Panc1 (cell line): ENCODE data around the gene FAHD2B. TPM values are rescaled to one million over a fixed set of nuclear protein-coding genes. Genes with fewer than 3 reads are reported as not detected.
"Not testable (repeated sequence)": the region's sequence is repeated elsewhere in the genome, so short reads cannot be mapped to it uniquely, and the experiment has no call there.

Source experiments
- ATAC-seq: fragments of 200-7000 bp; cut with Tn5 transposase; 2 replicates; pipeline ENCODE4 v1.9.1; 2020; ENCODE audit warnings: mild to moderate bottlenecking, moderate library complexity
- BruUV-seq: library from RNA; stranded (reverse); fragments of 400-500 nt; replicated peaks from 2 replicates; lab custom pipeline; 2021; lab: Mats Ljungman, UMichigan
- CTCF ChIA-PET: fragments of 300-600 bp; sonication (Branson Sonifier 250); formaldehyde crosslinking; loops from one replicate; lab custom pipeline; 2022; ENCODE audit warnings: antibody characterized with exemption; lab: Charles Lee
- POLR2A ChIA-PET: fragments of 300-600 bp; sonication (Branson Sonifier 250); formaldehyde crosslinking; loops from one replicate; lab custom pipeline; 2022; ENCODE audit warnings: antibody characterized with exemption; lab: Charles Lee
- DNase-seq: peaks from one replicate; pipeline ENCODE4 v3.0.0-alpha.2; 2010; ENCODE audit warnings: low read depth, low spot score
- H3K27ac ChIP-seq: 2 replicates; pipeline ENCODE4 v1.5.1; 2011; ENCODE audit warnings: mild to moderate bottlenecking, low read length, inconsistent platforms
- H3K27me3 ChIP-seq: fragments of 200-500 bp; sonication (Bioruptor generic); 2 replicates; pipeline ENCODE4 v1.6.0; 2014; ENCODE audit warnings: low read length, inconsistent platforms; ENCODE audit not compliant: control insufficient read depth, insufficient read depth
- H3K36me3 ChIP-seq: fragments of 200-500 bp; sonication (Bioruptor generic); 2 replicates; pipeline ENCODE4 v1.5.1; 2014; ENCODE audit warnings: inconsistent platforms, mild to moderate bottlenecking, low read length, moderate library complexity; ENCODE audit not compliant: control insufficient read depth, insufficient read depth
- H3K4me1 ChIP-seq: 2 replicates; pipeline ENCODE4 v1.5.1; 2011; ENCODE audit warnings: inconsistent platforms, mild to moderate bottlenecking, low read length, moderate library complexity; ENCODE audit not compliant: control insufficient read depth, insufficient read depth
- H3K4me3 ChIP-seq, 2 experiments: 2 replicates each; pipeline ENCODE4 v1.5.1; 2011 to 2012; ENCODE audit warnings: low read depth in 2 of 2, low read length in 2 of 2, mild to moderate bottlenecking in 2 of 2, inconsistent platforms in 1 of 2, moderate library complexity in 1 of 2
- H3K9me3 ChIP-seq: fragments of 200-500 bp; sonication (Bioruptor generic); 2 replicates; pipeline ENCODE4 v1.5.1; 2014; ENCODE audit warnings: low read depth, mild to moderate bottlenecking, inconsistent platforms, low read length, moderate library complexity; ENCODE audit not compliant: control insufficient read depth, insufficient read depth
- CTCF ChIP-seq: fragments of 450-650 bp; IDR thresholded peaks from 2 replicates; pipeline ENCODE4 v1.5.1; 2017; ENCODE audit warnings: mild to moderate bottlenecking
- POLR2AphosphoS5 ChIP-seq: IDR thresholded peaks from 2 replicates; pipeline ENCODE4 v1.6.1; 2012; ENCODE audit warnings: mild to moderate bottlenecking, low read depth, low read length, moderate library complexity
- REST ChIP-seq, 2 experiments: IDR thresholded peaks; 2 replicates each; pipeline ENCODE4 v1.6.1; 2011 to 2012; ENCODE audit warnings: low read depth in 2 of 2, control low read depth in 1 of 2, low read length in 1 of 2, mild to moderate bottlenecking in 1 of 2, moderate library complexity in 1 of 2; ENCODE audit not compliant: insufficient read depth in 1 of 2
- SIN3A ChIP-seq: IDR thresholded peaks from 2 replicates; pipeline ENCODE4 v1.6.1; 2012; ENCODE audit warnings: low read depth, mild to moderate bottlenecking, low read length, moderate library complexity, borderline replicate concordance; ENCODE audit not compliant: insufficient read depth
- TCF7L2 ChIP-seq: IDR thresholded peaks from 2 replicates; pipeline ENCODE4 v1.6.1; 2011; ENCODE audit warnings: mild to moderate bottlenecking, low read depth, low read length, inconsistent platforms
- in situ Hi-C: cut with HindIII; loops from 2 replicates; pipeline ENCODE4 v1.10.0; 2016; ENCODE audit warnings: low sequenced_read_pairs, low pct_unique_long_range_greater_than_20kb
- intact Hi-C: fragments of 100-400 bp; cut with micrococcal nuclease; formaldehyde crosslinking; loops from one replicate; pipeline ENCODE4 v1.10.0; 2022; ENCODE audit not compliant: unreplicated experiment
- total RNA-seq: library from RNA; stranded (reverse); gene quantifications from one replicate; pipeline ENCODE4 v1.2.1, GENCODE V29; 2021; ENCODE audit not compliant: unreplicated experiment

Gene FAHD2B
- total RNA-seq, 1 experiment from 2014 or later = 15.4 TPM

GRCh38 chr2:97068074-97068473, 26.6 kb downstream of the FAHD2B start:
- Histone ChIP-seq H3K4me3 (no peak overlapping the region), H3K36me3 (no peaks in the 10 kb centered on the region), H3K4me1 (no peaks in the 10 kb centered on the region), H3K9me3 (no peaks in the 10 kb centered on the region), H3K27ac (no peak overlapping the region), H3K27me3 (peaks cover 4% of the 10 kb centered on the region; the same call in 1 of the 2 replicates)
- ChIA-PET CTCF (no interaction called here), POLR2A (no interaction called here)
- DNase-seq (no peak), ATAC-seq (no peak)
- in situ Hi-C loops = no loop called here
- BruUV-seq = no TSS peak
- intact Hi-C loops = no loop called here
- TF ChIP-seq TCF7L2 (no peak), SIN3A (no peak), CTCF (no peak), POLR2AphosphoS5 (no peak), REST (IDR thresholded peaks at IDR 0.05; ENCODE audit: insufficient read depth in 1 of 2, low read depth in 2 of 2, low read length in 1 of 2) (no peak)

- Histone ChIP-seq H3K27me3 (peaks cover 4% of the 10 kb centered on the region; the same call in 1 of the 2 replicates), H3K9me3 (no peaks in the 10 kb centered on the region), H3K27ac (no peak overlapping the region), H3K4me3 (no peak overlapping the region), H3K36me3 (no peaks in the 10 kb centered on the region), H3K4me1 (no peaks in the 10 kb centered on the region)
- intact Hi-C loops = no loop called here
- no TSS peak for BruUV-seq
- DNase-seq (no peak), ATAC-seq (no peak)
- in situ Hi-C loops = no loop called here
- ChIA-PET CTCF (no interaction called here), POLR2A (no interaction called here)
- TF ChIP-seq CTCF (no peak), TCF7L2 (no peak), POLR2AphosphoS5 (no peak), REST (IDR thresholded peaks at IDR 0.05; ENCODE audit: insufficient read depth in 1 of 2, low read depth in 2 of 2, low read length in 1 of 2) (no peak), SIN3A (no peak)
These were observed 27.2 kb downstream of the FAHD2B start for GRCh38 chr2:97067279-97068004.

GRCh38 chr2:97066030-97066429, 28.7 kb downstream of the FAHD2B start:
- POLR2A ChIA-PET, H3K27me3 ChIP-seq, H3K4me3 ChIP-seq, H3K27ac ChIP-seq, H3K9me3 ChIP-seq, ATAC-seq, in situ Hi-C loops, BruUV-seq, intact Hi-C loops, CTCF ChIA-PET, H3K4me1 ChIP-seq, H3K36me3 ChIP-seq, DNase-seq: not testable (repeated sequence)
